GM18870 (cell line): ENCODE data around the gene GABRP.

Experiments used
- ATAC-seq: cut with Tn5 transposase; IDR thresholded peaks from one replicate; pipeline ENCODE4 v1.9.1; 2021; ENCODE audit warnings: moderate library complexity; ENCODE audit not compliant: unreplicated experiment

The GABRP gene

DNA sequence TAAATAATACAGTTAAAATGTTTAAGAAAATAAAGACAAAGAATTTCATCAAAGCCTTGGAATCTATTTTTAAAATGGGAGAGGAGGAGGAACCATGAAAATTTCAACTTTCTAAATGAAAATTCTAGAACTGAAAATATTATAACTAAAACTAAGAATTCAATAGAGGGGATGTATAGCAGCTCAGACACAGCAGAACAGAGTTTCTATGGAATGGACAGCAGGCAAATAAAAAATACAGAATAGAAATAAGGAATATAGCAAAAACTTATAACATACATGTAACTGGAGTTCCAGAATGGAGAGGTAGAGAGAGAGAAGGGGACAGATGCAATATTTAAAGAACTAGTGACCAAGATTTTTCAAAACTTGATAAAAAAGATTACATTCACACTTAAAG lies 76.9 kb downstream of the GABRP start:
- ATAC-seq = no peak

DNA sequence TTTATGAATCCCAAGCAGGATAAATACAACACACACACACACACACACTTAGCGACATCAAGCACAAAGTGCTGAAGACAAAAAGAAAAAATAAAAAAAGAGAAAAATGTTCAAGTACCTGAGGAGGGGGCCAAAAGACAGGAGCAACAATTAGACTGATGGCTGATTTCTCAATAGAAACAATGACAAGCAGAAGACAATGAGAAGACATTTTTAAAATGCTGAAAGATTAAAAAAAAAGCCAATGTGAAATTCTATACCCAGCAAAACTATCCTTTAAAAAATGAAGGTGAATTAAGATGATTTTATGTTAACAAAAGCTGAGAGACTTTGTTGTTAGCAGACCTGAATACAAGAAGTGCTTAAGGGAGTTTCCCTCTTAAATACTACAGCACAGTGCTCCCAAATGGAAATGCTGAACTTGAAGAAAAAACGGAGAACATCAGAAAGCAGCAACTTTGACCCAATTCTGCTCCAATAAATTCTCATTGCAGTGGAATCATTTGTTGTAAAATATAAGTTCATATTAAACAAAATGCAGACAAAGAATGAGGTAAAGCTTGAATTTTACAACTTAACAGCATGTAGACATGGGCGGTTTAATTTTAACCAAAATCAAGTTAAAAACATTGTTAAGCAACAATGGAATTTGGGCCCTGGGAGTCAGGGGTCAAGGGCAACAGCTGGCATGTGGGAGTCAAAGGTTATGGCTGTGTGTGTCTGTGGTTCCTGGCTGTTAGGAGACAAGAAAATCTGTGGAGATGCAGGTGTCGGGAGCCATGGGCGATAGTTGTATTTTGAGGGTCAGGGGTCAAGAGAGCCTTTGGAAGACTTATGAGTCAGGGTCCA lies 77.5 kb downstream of the GABRP start:
- ATAC-seq = no peak

DNA sequence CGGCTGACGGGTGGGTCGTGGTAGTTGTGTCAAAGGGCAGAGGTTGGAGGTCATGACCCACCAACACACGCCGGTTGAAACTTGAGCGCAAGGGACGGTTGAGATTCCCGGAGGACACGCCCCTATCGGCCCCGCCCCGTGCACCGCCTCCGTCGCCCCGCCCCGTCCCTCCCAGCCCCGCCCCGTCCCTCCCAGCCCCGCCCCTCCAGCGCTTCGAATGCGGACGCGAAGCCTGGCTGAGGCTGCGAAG lies 78.1 kb downstream of the GABRP start:
- ATAC-seq = no peak

DNA sequence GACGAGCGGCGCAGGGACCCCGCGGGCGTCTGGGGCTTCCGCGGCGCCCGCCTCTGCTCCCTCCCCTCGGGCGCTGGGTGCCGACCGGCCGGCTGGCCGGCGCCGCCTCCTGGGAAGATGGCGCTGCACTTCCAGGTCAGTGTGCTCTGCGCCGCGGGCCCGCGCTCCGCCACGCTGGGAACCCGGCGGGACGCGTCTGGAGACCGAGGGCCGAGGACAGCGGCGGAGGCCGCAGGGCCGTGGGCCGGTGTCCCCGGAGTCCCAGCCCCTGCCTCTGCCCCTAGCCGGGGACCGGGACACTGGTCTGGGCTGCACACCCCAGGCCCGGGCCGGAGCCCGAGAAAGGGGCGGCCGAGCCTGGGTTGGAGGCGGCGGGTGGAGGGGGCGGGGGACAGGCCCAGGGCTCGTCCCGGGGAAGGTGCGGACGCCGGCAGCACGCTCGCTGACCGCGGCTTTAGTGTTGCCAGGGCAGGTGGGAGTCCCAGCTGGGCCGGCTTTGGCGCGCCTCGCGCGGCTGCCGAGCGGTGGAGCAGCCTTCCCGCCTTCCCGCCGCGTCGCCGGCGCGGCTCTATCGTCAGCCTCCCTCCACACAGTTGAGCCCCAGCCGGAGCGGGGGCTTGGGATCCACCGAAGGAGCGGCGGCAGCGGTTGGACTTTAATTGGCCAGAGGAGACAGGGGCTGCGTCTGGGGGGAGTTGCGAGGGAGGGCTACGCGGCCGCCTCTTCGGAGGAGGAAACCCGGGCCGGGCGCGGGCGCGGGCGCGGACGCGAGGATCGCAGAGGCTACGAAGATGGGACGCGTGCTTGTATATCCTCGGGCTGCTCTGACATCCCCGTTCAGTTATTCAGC lies 78.6 kb downstream of the GABRP start, which contains the start of gene RANBP17:
TSS of gene RANBP17 (plus strand) at position 102 of the 850 bp plus-strand sequence.
- ATAC-seq = no peak

DNA sequence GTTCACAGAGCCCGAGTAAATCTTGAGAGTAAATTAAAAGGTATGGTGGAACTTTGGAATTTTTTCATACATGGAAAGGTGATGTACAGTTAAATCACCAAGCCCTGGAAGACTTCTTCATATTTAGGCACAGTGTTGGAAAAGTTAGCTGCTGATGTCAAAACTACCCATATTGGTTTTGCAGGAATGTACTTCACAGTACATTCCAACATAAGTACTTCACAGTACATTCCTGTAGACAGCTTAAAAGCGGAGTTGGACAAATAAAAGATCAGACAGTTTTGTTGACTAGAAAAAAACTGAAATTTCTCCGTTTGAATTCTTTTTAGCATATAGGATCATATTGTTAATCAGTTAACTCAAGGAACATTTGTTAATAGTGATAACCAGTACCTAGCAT lies 80.1 kb downstream of the GABRP start:
- ATAC-seq = no peak
